Measurements from ENCODE around the gene CDH13.

The CDH13 gene

GRCh38 chr16:83568345-83568744 is 941.6 kb downstream of the CDH13 start:
- DNase-seq (ENCODE audit: low read depth in 2 of 2), result no peak

- no peak for DNase-seq (ENCODE audit: low read depth in 2 of 2)
Measured at GRCh38 chr16:83574388-83574787, 947.6 kb downstream of the CDH13 start.

- no peak for DNase-seq (ENCODE audit: low read depth in 2 of 2)
Measured at GRCh38 chr16:83577078-83577745, 950.4 kb downstream of the CDH13 start.

DNA sequence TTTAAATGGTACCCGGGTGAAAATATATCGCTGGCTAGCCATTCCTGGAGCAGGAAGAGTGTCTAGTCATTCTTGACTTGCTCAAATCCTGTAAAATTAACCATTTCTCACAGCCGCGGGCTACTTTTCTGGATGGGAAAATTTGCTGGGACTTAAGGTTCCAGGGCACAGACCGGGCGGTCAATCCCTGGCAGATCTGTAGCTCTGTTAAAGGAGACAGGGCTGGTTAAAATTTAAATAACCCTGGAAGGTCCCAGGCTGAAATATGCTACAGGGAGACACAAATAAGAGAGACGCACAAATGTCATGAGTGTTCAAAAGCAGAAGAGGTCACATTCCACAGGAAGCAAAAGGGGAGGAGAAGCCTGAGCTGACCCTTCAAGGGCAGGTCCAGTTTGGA is 951.4 kb downstream of the CDH13 start:
- DNase-seq (ENCODE audit: low read depth in 2 of 2), result no peak

GRCh38 chr16:83579027-83579426 is 952.3 kb downstream of the CDH13 start:
- DNase-seq (ENCODE audit: low read depth in 2 of 2), result no peak

- DNase-seq (ENCODE audit: low read depth in 2 of 2), result no peak
Measured at GRCh38 chr16:83579436-83579835, 952.7 kb downstream of the CDH13 start.

GRCh38 chr16:83581082-83581481 is 954.3 kb downstream of the CDH13 start:
- DNase-seq (ENCODE audit: low read depth in 2 of 2), result no peak

DNA sequence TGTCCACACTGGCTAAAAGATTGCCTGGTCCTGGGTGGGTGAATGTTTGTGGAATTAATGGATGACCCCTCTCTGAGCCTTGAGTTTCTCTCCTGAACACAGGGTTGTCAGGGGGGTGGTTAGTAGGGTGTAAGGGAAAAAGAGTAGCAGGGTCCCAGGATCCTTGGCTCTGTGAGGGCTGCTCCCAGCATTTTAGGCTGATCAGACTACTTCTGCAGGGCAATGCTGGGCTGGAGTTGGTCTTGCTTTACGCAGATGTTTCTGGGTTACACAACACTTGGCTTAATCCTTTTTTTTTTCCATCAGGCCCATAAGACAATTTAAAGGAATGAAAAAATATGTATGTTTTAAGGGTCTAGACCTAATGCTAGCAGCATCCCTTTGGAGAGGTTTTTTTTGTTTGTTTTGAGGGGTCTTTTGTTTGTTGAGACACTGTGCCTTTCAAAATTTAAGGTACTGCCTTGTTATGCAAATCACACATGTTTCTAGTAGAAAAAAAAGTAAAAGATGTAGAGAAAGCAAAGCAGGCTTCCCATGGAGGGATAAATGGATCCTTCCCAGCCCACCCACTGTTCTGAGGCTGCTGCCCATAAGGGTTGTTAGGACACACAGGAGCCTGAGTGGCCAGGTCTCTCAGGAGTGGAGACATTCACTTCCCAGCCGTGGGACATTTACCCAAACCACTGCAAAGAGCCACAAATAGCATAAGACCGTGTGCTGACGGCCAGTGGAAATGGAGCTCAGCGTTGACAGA is 955.4 kb downstream of the CDH13 start:
- DNase-seq (ENCODE audit: low read depth in 2 of 2), result no peak

- DNase-seq (ENCODE audit: low read depth in 2 of 2), result no peak
Measured at GRCh38 chr16:83586036-83586435, 959.3 kb downstream of the CDH13 start.

- DNase-seq (ENCODE audit: low read depth in 2 of 2), result no peak
Measured at GRCh38 chr16:83586461-83587200, 959.9 kb downstream of the CDH13 start.

DNA sequence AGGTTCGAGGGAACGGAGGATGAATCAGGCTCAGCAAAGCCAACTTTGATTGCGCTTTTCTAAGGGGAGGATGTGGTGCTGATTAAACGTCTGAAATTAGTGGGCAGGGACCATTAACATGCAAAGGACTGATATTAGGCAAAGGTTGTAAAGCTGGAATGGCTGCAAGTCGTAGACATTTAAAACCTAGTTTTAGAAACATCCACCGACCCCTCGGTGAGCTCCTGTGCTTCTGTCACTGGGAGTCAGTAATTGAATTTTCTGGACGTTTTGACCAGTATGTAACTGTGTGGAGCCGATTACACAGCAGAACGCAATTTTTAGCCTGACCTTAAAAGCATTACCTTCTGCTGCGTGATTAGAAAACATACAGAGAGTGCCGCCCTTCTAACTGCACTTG is 960.4 kb downstream of the CDH13 start:
- DNase-seq (ENCODE audit: low read depth in 2 of 2), result no peak

DNA sequence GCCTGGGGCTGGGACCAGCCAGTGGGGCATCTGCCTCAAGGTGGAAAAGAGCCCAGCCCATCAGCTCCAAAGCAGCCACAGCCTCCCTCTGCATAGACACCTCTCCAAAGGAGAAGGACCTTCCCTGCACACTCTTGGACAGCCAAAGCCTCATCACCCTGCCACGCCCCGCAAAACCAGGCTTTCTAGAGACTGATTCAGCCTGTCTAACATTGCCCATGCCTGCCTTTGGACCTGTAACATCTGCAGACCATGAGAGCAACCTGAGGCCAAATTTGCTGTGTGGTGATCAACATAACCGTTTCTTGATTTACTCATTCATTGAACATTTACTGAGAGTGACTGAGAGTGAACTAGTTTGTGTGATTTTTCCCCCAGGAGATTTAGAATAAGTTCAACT is 961.3 kb downstream of the CDH13 start:
- DNase-seq (ENCODE audit: low read depth in 2 of 2), result no peak

DNA sequence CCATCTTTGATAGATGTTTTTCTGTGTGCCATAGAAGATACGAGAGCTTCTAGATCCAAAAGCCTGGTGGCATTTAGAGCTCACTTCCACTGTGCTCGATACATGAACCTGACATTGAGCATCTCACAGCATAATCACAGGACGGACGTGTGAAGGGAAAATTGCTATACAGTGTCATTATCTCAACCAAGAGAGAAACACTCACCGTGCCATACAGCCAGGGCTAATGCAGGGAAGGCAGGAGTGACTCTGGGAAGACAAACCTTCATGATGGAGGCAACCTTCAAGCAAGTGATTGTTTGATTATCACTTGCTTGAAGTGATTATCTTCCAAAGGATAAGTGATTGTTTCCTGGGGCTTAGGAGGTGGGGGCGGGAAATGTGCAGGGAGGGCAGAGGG is 962.8 kb downstream of the CDH13 start:
- no peak for DNase-seq (ENCODE audit: low read depth in 2 of 2)

DNA sequence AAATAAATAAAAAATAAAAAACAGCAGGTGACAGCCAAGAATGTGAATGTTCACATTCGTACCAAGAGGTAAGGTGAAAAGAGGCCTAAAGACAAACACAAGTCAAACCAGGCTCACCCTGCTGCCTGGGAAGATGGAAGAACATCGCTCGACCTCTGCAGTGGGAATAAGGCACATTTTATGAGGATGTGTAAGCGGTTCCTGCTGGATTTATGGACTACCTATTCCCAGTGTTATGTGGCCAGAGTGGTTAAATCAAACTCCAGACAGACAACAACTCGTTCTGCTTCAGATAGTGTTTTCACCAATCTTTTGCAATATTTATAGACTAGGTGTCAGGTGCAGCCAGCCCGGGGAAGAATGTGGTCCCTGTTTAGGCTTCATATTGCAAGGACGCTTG is 966.0 kb downstream of the CDH13 start:
- no peak for DNase-seq (ENCODE audit: low read depth in 2 of 2)

- no peak for DNase-seq (ENCODE audit: low read depth in 2 of 2)
Measured at GRCh38 chr16:83599789-83600462, 973.2 kb downstream of the CDH13 start.

GRCh38 chr16:83602761-83603722 is 976.3 kb downstream of the CDH13 start:
- DNase-seq (ENCODE audit: low read depth in 2 of 2), result no peak

- DNase-seq (ENCODE audit: low read depth in 2 of 2), result no peak
Measured at GRCh38 chr16:83603723-83604570, 977.2 kb downstream of the CDH13 start.

GRCh38 chr16:83606486-83607030 is 979.8 kb downstream of the CDH13 start:
- DNase-seq (ENCODE audit: low read depth in 2 of 2), result no peak

GRCh38 chr16:83609178-83609577 is 982.4 kb downstream of the CDH13 start:
- no peak for DNase-seq (ENCODE audit: low read depth in 2 of 2)
